GM19035 (cell line): ENCODE measurements around the gene GRM8.
"Not testable (repeated sequence)": the region's sequence is repeated elsewhere in the genome, so short reads cannot be mapped to it uniquely, and the experiment has no call there.

Experiments
- ATAC-seq: cut with Tn5 transposase; IDR thresholded peaks from one replicate; pipeline ENCODE4 v1.9.1; 2021; ENCODE audit not compliant: unreplicated experiment

The GRM8 gene

GRCh38 chr7:126685018-126685573 is 567.6 kb downstream of the GRM8 start:
- no peak for ATAC-seq

- no peak for ATAC-seq
Observed at GRCh38 chr7:126682176-126682575, 570.6 kb downstream of the GRM8 start.

- ATAC-seq, result not testable (repeated sequence)
Observed at GRCh38 chr7:126668762-126669161, 584.0 kb downstream of the GRM8 start.

GRCh38 chr7:126668367-126668752 is 584.4 kb downstream of the GRM8 start:
- ATAC-seq, result no peak

- ATAC-seq, result no peak
Observed at GRCh38 chr7:126667742-126668366, 584.9 kb downstream of the GRM8 start.

GRCh38 chr7:126662856-126663255 is 589.9 kb downstream of the GRM8 start:
- no peak for ATAC-seq

- peak; percentile 73 for ATAC-seq
Observed at GRCh38 chr7:126659124-126659523, 593.6 kb downstream of the GRM8 start.

GRCh38 chr7:126658684-126659083 is 594.1 kb downstream of the GRM8 start:
- ATAC-seq, result peak; percentile 16

- peak; percentile 86 for ATAC-seq
Observed at GRCh38 chr7:126657599-126658358, 595.0 kb downstream of the GRM8 start.

GRCh38 chr7:126657137-126657536 is 595.6 kb downstream of the GRM8 start:
- ATAC-seq, result no peak

GRCh38 chr7:126656165-126656564 is 596.6 kb downstream of the GRM8 start:
- no peak for ATAC-seq

GRCh38 chr7:126637538-126637937 is 615.2 kb downstream of the GRM8 start:
- ATAC-seq, result no peak

GRCh38 chr7:126635545-126635944 is 617.2 kb downstream of the GRM8 start:
- no peak for ATAC-seq

- no peak for ATAC-seq
Observed at GRCh38 chr7:126608339-126608776, 644.4 kb downstream of the GRM8 start.

GRCh38 chr7:126606331-126606730 is 646.4 kb downstream of the GRM8 start:
- no peak for ATAC-seq

GRCh38 chr7:126605553-126605952 is 647.2 kb downstream of the GRM8 start:
- ATAC-seq, result no peak

- no peak for ATAC-seq
Observed at GRCh38 chr7:126605056-126605455, 647.7 kb downstream of the GRM8 start.

GRCh38 chr7:126589068-126589684 is 663.6 kb downstream of the GRM8 start:
- no peak for ATAC-seq

GRCh38 chr7:126578338-126578737 is 674.4 kb downstream of the GRM8 start:
- no peak for ATAC-seq

- ATAC-seq, result no peak
Observed at GRCh38 chr7:126574276-126575250, 678.2 kb downstream of the GRM8 start.

- no peak for ATAC-seq
Observed at GRCh38 chr7:126570845-126571244, 681.9 kb downstream of the GRM8 start.
